H1 (cell line): ENCODE data around the gene COPZ2.
A peak's percentile ranks its signal among the peaks of the same experiment; 100 is the strongest.

Experiments used
- GABPA ChIP-seq: IDR thresholded peaks from 2 replicates; pipeline ENCODE4 v1.6.1; 2011; ENCODE audit warnings: mild to moderate bottlenecking, low read length, moderate library complexity, borderline replicate concordance; ENCODE audit not compliant: insufficient read depth
- ZNF274 ChIP-seq: IDR thresholded peaks from 2 replicates; pipeline ENCODE4 v1.7.0; 2012; ENCODE audit warnings: low read length, borderline replicate concordance; ENCODE audit errors: extremely low read depth
- TF ChIP-seq, protein P1 (sequence below), 3 experiments: IDR thresholded peaks; 1 replicate in 2 of 3; 2 replicates in 1 of 3; pipeline versions ENCODE4 v1.5.1 to v1.6.1; 2011; ENCODE audit warnings: low read length in 3 of 3, mild to moderate bottlenecking in 3 of 3, inconsistent platforms in 2 of 3, low read depth in 1 of 3, moderate library complexity in 1 of 3; ENCODE audit not compliant: insufficient read depth in 1 of 3; ENCODE audit errors: control extremely low read depth in 1 of 3

DNA sequence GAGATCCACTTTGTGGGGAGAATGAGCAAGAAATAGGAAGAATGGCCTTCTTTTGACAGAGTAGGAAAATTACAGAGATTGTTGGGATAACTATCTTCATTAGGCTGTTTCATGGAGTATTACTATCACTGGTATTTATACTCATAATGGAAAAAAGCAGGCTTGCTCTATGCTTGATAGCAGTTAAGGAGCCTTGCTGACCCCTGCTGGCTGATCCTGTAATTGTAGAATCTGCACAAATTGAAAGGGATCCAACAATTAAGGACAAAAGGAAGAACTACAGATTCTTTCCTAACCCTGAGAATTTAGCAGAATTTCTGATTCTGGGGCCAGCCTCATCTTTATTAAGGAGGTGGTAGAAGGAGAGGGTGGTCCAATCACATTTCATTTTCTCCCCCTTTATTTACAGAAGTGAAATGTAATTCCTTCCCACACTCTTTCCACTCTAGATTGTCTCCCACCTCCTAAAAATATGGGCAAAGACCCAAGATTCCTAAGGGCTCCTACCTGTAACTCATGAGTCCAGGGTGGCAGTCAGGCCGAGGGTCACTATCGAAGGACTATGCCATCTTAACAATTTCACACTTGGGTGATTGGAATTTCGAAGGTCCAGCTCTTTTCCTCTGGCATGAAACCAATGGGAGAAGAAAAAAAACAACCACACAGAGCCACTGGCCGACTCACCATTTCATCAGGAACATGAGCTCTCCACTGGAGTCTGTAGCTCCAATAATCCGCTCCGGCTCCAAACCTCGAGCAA is 36.9 kb upstream of the COPZ2 start:
- TF ChIP-seq, protein P1, sequence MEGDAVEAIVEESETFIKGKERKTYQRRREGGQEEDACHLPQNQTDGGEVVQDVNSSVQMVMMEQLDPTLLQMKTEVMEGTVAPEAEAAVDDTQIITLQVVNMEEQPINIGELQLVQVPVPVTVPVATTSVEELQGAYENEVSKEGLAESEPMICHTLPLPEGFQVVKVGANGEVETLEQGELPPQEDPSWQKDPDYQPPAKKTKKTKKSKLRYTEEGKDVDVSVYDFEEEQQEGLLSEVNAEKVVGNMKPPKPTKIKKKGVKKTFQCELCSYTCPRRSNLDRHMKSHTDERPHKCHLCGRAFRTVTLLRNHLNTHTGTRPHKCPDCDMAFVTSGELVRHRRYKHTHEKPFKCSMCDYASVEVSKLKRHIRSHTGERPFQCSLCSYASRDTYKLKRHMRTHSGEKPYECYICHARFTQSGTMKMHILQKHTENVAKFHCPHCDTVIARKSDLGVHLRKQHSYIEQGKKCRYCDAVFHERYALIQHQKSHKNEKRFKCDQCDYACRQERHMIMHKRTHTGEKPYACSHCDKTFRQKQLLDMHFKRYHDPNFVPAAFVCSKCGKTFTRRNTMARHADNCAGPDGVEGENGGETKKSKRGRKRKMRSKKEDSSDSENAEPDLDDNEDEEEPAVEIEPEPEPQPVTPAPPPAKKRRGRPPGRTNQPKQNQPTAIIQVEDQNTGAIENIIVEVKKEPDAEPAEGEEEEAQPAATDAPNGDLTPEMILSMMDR (IDR thresholded peaks at IDR 0.05; ENCODE audit: control extremely low read depth in 1 of 3, insufficient read depth in 1 of 3, low read depth in 1 of 3, low read length in 3 of 3): peak in 2 of 3 experiments; percentile 75 to 77; a peak in 3 of 4 replicates
- TF ChIP-seq ZNF274 (no peak), GABPA (no peak)
